ENCODE data around the gene PAGE2.
"Not testable (repeated sequence)": the region's sequence is repeated elsewhere in the genome, so short reads cannot be mapped to it uniquely, and the experiment has no call there.

PAGE2 gene

GRCh38 chrX:55109306-55109705, 20.5 kb downstream of the PAGE2 start:
- H3K4me3 ChIP-seq (ENCODE audit: control insufficient read depth, low read depth, low read length) = no peak overlapping the region
- DNase-seq (ENCODE audit: low read depth) = no peak
- TF ChIP-seq, protein P1, sequence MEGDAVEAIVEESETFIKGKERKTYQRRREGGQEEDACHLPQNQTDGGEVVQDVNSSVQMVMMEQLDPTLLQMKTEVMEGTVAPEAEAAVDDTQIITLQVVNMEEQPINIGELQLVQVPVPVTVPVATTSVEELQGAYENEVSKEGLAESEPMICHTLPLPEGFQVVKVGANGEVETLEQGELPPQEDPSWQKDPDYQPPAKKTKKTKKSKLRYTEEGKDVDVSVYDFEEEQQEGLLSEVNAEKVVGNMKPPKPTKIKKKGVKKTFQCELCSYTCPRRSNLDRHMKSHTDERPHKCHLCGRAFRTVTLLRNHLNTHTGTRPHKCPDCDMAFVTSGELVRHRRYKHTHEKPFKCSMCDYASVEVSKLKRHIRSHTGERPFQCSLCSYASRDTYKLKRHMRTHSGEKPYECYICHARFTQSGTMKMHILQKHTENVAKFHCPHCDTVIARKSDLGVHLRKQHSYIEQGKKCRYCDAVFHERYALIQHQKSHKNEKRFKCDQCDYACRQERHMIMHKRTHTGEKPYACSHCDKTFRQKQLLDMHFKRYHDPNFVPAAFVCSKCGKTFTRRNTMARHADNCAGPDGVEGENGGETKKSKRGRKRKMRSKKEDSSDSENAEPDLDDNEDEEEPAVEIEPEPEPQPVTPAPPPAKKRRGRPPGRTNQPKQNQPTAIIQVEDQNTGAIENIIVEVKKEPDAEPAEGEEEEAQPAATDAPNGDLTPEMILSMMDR (conservative IDR thresholded peaks at IDR 0.05; ENCODE audit: control insufficient read depth, insufficient read depth, low read depth, low read length) = no peak

- DNase-seq (ENCODE audit: low read depth) = no peak
- H3K4me3 ChIP-seq (ENCODE audit: control insufficient read depth, low read depth, low read length) = no peak overlapping the region
- TF ChIP-seq, protein P1 (conservative IDR thresholded peaks at IDR 0.05; ENCODE audit: control insufficient read depth, insufficient read depth, low read depth, low read length) = no peak
Measured at GRCh38 chrX:55111578-55112254, 22.9 kb downstream of the PAGE2 start.

DNA sequence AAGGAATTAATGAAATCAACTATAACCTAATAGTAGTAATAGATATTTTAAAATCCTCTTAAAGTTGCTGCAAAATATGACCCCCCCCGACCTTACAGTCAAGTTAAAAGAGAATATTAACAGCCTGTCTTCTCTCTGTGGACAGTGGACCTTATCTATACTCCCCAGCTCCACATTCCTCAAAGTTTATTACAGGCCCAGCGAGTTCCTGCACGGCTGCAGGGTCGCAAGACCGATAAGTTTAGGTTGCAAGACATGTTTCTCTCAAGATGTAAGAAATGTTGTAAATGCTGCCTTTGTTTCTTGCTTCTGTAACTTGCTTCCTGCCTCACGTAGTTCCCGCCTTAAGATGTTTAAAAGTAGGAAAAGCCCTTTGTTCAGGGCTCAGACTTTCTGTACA, 27.8 kb downstream of the PAGE2 start:
- not testable (repeated sequence) for H3K4me3 ChIP-seq (ENCODE audit: control insufficient read depth, low read depth, low read length)

GRCh38 chrX:55118574-55118973, 29.8 kb downstream of the PAGE2 start:
- no peak overlapping the region for H3K4me3 ChIP-seq (ENCODE audit: control insufficient read depth, low read depth, low read length)
- TF ChIP-seq, protein P1 (conservative IDR thresholded peaks at IDR 0.05; ENCODE audit: control insufficient read depth, insufficient read depth, low read depth, low read length) = no peak
- no peak for DNase-seq (ENCODE audit: low read depth)

More for the DNA sequence above, 27.8 kb downstream of the PAGE2 start:
- DNase-seq (ENCODE audit: low read depth) = not testable (repeated sequence)

- TF ChIP-seq, protein P1 (conservative IDR thresholded peaks at IDR 0.05; ENCODE audit: control insufficient read depth, insufficient read depth, low read depth, low read length) = no peak
- no peak for DNase-seq (ENCODE audit: low read depth)
- H3K4me3 ChIP-seq (ENCODE audit: control insufficient read depth, low read depth, low read length) = no peak overlapping the region
Measured at GRCh38 chrX:55119271-55119670, 30.5 kb downstream of the PAGE2 start.

DNA sequence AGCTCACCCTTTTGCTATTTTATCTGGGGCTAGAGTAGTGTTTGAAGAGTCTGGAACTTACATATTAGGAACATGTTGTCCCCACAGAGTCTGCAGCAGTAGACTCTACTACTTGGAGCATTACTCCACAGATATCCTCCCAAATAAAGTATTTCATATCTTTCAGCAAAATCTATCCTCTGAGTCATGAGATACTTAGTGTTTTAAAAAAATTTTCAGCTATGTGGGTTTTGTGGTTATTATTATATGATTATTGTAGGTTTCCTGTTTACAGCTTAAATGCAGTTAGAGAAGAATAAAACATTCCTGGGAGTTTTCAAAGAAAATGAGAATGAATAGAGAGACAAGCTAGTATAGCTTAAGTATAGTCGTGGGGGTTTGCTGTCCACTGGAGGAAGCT, 30.9 kb downstream of the PAGE2 start:
- DNase-seq (ENCODE audit: low read depth) = no peak
- TF ChIP-seq, protein P1 (conservative IDR thresholded peaks at IDR 0.05; ENCODE audit: control insufficient read depth, insufficient read depth, low read depth, low read length) = no peak
- H3K4me3 ChIP-seq (ENCODE audit: control insufficient read depth, low read depth, low read length) = no peak overlapping the region

DNA sequence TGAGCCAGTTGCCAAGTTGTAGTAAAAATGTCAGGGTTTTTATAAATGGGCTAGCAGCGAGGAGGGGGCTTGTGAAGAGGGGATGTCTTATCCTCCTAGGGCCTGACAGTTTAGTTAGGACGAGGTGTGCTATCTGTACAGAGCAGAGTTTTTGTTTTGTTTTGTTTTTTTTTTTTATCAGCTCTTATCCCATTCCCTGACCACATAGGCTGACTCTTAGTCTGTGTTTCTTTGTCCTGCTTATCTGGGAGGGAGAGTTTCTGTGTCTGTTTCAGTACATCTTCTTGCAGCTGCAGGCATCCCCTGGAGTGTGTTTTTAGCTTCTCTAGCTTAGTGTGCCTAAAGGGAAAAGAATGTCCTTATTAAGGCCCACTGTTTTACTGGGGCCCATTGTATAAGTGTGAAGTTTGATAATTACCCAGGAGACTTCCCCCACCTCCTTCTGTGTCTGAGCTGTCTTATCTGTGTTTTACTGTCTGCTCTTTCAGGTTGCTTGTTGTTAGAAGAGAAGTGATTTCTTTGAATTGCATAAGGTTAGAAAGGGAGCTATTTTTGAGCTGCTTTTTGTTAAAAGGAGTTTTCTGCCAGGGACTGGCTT, 32.0 kb downstream of the PAGE2 start:
- no peak overlapping the region for H3K4me3 ChIP-seq (ENCODE audit: control insufficient read depth, low read depth, low read length)
- no peak for DNase-seq (ENCODE audit: low read depth)
- TF ChIP-seq, protein P1 (conservative IDR thresholded peaks at IDR 0.05; ENCODE audit: control insufficient read depth, insufficient read depth, low read depth, low read length) = no peak

Data from fibroblast of mammary gland (primary cell).